Ectodermal cell (in vitro differentiated cells): ENCODE results near the gene SFN. TPM values are rescaled to one million over a fixed set of nuclear protein-coding genes. Genes with fewer than 3 reads are reported as not detected.

Source experiments
- H3K27ac ChIP-seq: 2 replicates; pipeline ENCODE4 v1.7.0; 2013; ENCODE audit warnings: mild to moderate bottlenecking, low read depth, low read length; ENCODE audit not compliant: insufficient read depth, poor library complexity, severe bottlenecking
- H3K27me3 ChIP-seq: 2 replicates; pipeline ENCODE4 v1.7.0; 2013; ENCODE audit warnings: mild to moderate bottlenecking, low read length; ENCODE audit not compliant: insufficient read depth, control insufficient read depth, poor library complexity, severe bottlenecking
- H3K36me3 ChIP-seq: one replicate; pipeline ENCODE4 v1.7.0; 2013; ENCODE audit warnings: low read length; ENCODE audit not compliant: control insufficient read depth, insufficient read depth
- H3K4me1 ChIP-seq: one replicate; pipeline ENCODE4 v1.7.0; 2013; ENCODE audit warnings: low read length; ENCODE audit not compliant: control insufficient read depth, insufficient read depth
- H3K4me3 ChIP-seq: 2 replicates; pipeline ENCODE4 v1.7.0; 2013; ENCODE audit warnings: low read depth, low read length, control low read depth; ENCODE audit not compliant: insufficient read depth
- H3K9me3 ChIP-seq: 2 replicates; pipeline ENCODE4 v1.7.0; 2013; ENCODE audit warnings: mild to moderate bottlenecking, low read length, moderate library complexity; ENCODE audit not compliant: control insufficient read depth
- WGBS, 2 experiments: methylation state at CpG; one replicate each; pipeline ENCODE4 v1.1.7; 2013; ENCODE audit warnings: missing lambda C conversion rate in 2 of 2; 5-methylcytosine and 5-hydroxymethylcytosine counted together
- polyA plus RNA-seq, 4 experiments: library from polyadenylated mRNA; stranded (reverse); fragments of 50-300 nt; gene quantifications; one replicate each; pipeline ENCODE4 v1.2.3, GENCODE V29; 2013

The SFN gene
- 0.52 TPM for polyA plus RNA-seq (2013, experiment 1 of 4)
- polyA plus RNA-seq (2013, experiment 2 of 4): 0.82 TPM
- polyA plus RNA-seq (2013, experiment 3 of 4): 0.91 TPM
- polyA plus RNA-seq (2013, experiment 4 of 4): 0.65 TPM

- H3K4me3 ChIP-seq: peak within 1 kb of the TSS; percentile 59
- H3K36me3 ChIP-seq: no peaks in the 10 kb centered on the region
- H3K9me3 ChIP-seq: no peaks in the 10 kb centered on the region
- H3K27me3 ChIP-seq: peaks cover 21% of the 10 kb centered on the region
- no peak within 1 kb of the TSS for H3K27ac ChIP-seq
- WGBS, 2 experiments: 69 to 71% methylated on average over 37 of the region's 37 CpGs
- peaks cover 5% of the 10 kb centered on the region for H3K4me1 ChIP-seq
Observed at GRCh38 chr1:26862781-26863684, at the start of gene SFN. TSS of gene SFN (plus strand) at chr1:26863149. CDS start at chr1:26863213, 64 bp downstream.

GRCh38 chr1:26814377-26814776 is 48.6 kb upstream of the SFN start:
- Histone ChIP-seq H3K27me3 (no peaks in the 10 kb centered on the region), H3K9me3 (no peaks in the 10 kb centered on the region), H3K4me3 (no peak overlapping the region), H3K27ac (no peak overlapping the region), H3K36me3 (no peaks in the 10 kb centered on the region), H3K4me1 (no peaks in the 10 kb centered on the region)
- 90 to 94% methylated on average over 2 of the region's 2 CpGs for WGBS, 2 experiments

- no peaks in the 10 kb centered on the region for H3K36me3 ChIP-seq
Observed at GRCh38 chr1:26814893-26815292, 48.1 kb upstream of the SFN start.

GRCh38 chr1:26820784-26821269 is 42.1 kb upstream of the SFN start:
- no peaks in the 10 kb centered on the region for H3K9me3 ChIP-seq
- 89 to 91% methylated on average over 4 of the region's 4 CpGs for WGBS, 2 experiments
- no peak overlapping the region for H3K27ac ChIP-seq
- H3K36me3 ChIP-seq: no peaks in the 10 kb centered on the region
- H3K27me3 ChIP-seq: no peaks in the 10 kb centered on the region
- H3K4me1 ChIP-seq: peaks cover 4% of the 10 kb centered on the region
- no peak overlapping the region for H3K4me3 ChIP-seq

More at GRCh38 chr1:26814893-26815292, 48.1 kb upstream of the SFN start:
- no peaks in the 10 kb centered on the region for H3K4me1 ChIP-seq
- no peak overlapping the region for H3K27ac ChIP-seq
- WGBS, 2 experiments: 89 to 95% methylated on average over 3 of the region's 3 CpGs
- H3K27me3 ChIP-seq: no peaks in the 10 kb centered on the region
- H3K4me3 ChIP-seq: no peak overlapping the region
- no peaks in the 10 kb centered on the region for H3K9me3 ChIP-seq

GRCh38 chr1:26822737-26823395 is 40.1 kb upstream of the SFN start:
- Histone ChIP-seq H3K9me3 (no peaks in the 10 kb centered on the region), H3K4me3 (no peak overlapping the region), H3K4me1 (peaks cover 10% of the 10 kb centered on the region), H3K27me3 (no peaks in the 10 kb centered on the region), H3K27ac (no peak overlapping the region), H3K36me3 (no peaks in the 10 kb centered on the region)
- 95 to 99% methylated on average over 3 to 4 of the region's 4 CpGs for WGBS, 2 experiments

GRCh38 chr1:26824731-26825130 is 38.2 kb upstream of the SFN start:
- WGBS, 2 experiments: 89 to 95% methylated on average over 3 of the region's 3 CpGs

GRCh38 chr1:26826261-26827105 is 36.5 kb upstream of the SFN start, which contains the start of gene ZDHHC18:
TSS of gene ZDHHC18 (plus strand) at chr1:26826688. CDS start at chr1:26826805, 117 bp downstream.
- H3K4me1 ChIP-seq: peaks cover 15% of the 10 kb centered on the region
- peak within 1 kb of the TSS; percentile 60 for H3K4me3 ChIP-seq
- no peaks in the 10 kb centered on the region for H3K27me3 ChIP-seq
- H3K27ac ChIP-seq: no peak within 1 kb of the TSS
- no peaks in the 10 kb centered on the region for H3K9me3 ChIP-seq
- no peaks in the 10 kb centered on the region for H3K36me3 ChIP-seq
- WGBS, 2 experiments: 3% methylated on average over 107 of the region's 107 CpGs

More at GRCh38 chr1:26824731-26825130, 38.2 kb upstream of the SFN start:
- Histone ChIP-seq H3K4me3 (no peak overlapping the region), H3K4me1 (peaks cover 15% of the 10 kb centered on the region), H3K27me3 (no peaks in the 10 kb centered on the region), H3K36me3 (no peaks in the 10 kb centered on the region), H3K27ac (no peak overlapping the region), H3K9me3 (no peaks in the 10 kb centered on the region)

GRCh38 chr1:26827106-26827604 is 35.8 kb upstream of the SFN start:
- H3K36me3 ChIP-seq: no peaks in the 10 kb centered on the region
- peak overlapping the region; percentile 60 for H3K4me3 ChIP-seq
- H3K27ac ChIP-seq: no peak overlapping the region
- H3K9me3 ChIP-seq: no peaks in the 10 kb centered on the region
- 9% methylated on average over 17 of the region's 17 CpGs for WGBS, 2 experiments
- no peaks in the 10 kb centered on the region for H3K27me3 ChIP-seq
- H3K4me1 ChIP-seq: peaks cover 15% of the 10 kb centered on the region

GRCh38 chr1:26827663-26828062 is 35.3 kb upstream of the SFN start:
- Histone ChIP-seq H3K27me3 (no peaks in the 10 kb centered on the region), H3K36me3 (no peaks in the 10 kb centered on the region), H3K9me3 (no peaks in the 10 kb centered on the region), H3K27ac (no peak overlapping the region), H3K4me3 (peak overlapping the region; percentile 60), H3K4me1 (peaks cover 15% of the 10 kb centered on the region)
- WGBS, 2 experiments: 42 to 49% methylated on average over 11 of the region's 11 CpGs
